HG03280 (cell line): ENCODE data around the gene CALHM3.
A peak's percentile ranks its signal among the peaks of the same experiment; 100 is the strongest.
"Not testable (repeated sequence)": the region's sequence is repeated elsewhere in the genome, so short reads cannot be mapped to it uniquely, and the experiment has no call there.

Experiments
- ATAC-seq: cut with Tn5 transposase; IDR thresholded peaks from one replicate; pipeline ENCODE4 v1.9.1; 2021; ENCODE audit warnings: mild to moderate bottlenecking, moderate library complexity; ENCODE audit not compliant: unreplicated experiment

CALHM3 gene

DNA sequence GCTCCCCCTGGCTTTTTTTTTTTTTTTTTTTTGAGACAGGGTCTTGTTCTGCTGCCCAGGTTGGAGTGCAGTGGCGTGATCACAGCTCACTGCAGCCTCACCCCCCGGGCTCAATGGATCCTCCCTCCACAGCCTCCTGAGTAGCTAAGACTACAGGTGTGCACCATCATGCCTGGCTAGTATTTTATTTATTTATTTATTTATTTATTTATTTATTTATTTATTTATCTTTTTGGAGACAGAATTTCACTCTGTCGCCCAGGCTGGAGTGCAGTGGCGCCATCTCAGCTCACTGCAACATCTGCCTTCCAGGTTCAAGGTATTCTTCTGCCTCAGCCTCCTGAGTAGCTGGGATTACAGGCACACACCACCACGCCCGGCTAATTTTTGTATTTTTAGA is 24.7 kb upstream of the CALHM3 start:
- ATAC-seq = not testable (repeated sequence)

DNA sequence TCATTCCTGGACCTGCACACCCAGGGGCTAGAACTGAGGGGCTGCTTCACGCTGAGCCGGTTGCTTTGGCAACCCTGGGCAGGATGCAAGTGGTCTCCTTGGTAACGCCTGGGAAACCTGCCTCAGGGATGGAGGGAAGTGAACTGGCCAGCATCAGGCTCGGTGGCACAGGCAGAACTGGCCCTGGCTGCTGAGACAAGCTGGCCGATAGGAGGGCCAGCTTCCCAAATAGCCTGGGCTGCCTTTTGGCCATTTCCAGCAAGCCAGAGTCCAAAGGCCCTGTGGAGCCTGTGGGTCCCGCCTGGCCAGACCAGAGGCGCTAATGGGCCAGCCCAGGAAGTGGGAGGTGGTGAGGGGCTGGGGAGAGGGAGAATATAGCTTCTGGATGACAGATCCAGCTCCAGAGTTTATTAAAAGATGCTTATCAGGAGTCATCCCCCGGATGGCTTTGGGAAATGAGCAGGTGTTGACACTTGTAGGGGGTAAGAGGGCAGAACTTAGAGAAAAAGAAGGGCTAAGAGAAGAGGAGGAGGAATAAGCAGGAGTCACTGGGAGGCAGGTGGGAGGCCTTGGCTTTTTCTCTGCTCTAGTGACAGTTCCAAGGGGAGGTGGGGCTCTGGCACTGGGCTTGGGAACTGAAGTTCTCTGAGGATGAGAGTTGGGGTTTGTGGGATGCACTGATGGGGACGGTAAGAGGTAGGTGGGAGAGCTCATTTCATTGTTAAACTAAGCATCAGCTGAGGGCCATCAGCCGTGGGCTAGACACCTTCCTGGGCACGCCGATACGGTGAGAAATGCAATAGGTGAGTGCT is 24.0 kb upstream of the CALHM3 start:
- ATAC-seq = no peak

DNA sequence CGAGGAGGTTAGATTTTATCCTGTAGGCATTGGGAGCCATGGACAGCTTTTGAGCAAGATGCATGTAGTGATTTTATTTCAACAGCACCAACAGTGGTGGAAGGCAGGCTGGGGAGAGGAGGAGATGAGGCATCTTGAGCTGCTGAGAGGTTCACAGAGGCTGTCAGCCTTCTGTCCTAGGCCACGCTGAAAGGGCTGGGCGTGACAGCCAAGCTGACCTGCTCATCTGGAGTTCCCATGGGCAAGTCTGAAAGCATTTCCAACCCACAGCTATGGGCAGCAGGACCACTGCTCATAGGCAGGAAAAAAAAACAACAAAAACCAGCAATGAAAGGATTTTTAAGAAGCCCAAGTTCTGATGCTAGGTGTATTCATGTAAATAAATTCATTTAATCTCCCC is 22.1 kb upstream of the CALHM3 start:
- ATAC-seq = no peak

DNA sequence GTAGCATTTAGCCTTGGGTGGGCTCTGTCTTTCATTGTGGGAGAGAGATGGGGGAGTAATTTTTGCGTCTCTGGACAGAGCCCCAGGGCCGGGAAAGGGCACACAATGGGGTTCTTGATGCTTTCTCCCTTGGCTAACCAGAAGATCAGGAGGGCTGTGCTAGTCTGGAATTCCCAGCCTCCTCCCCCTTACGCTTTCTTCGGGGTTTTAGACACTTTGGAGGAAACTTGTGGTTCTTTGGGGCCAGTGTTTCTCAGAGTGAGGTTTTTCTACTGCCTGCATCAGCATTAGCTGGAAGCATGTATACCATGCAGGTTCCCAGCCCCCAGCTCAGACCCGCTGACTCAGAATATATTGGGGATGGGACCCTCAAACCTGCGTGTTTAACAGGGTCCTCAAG is 21.4 kb upstream of the CALHM3 start:
- no peak for ATAC-seq

DNA sequence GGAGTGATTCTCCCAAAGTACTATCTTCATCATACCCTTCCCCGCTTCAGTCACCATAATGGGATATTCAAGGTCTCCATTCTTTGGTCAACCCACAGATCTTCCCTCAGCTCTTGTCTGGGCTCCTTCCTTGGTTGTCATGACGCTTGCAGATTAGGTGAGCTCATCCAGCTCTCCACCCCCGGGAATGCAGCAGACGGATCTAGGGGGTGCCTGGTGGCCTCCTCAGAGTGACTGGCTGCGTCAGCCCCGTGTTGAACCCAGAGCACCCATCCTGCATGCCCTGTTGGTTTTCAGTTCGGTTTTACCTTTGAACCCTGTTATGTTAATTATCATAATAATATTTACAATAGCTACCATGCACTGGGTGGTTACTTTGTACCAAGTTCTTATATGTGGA is 20.8 kb upstream of the CALHM3 start:
- ATAC-seq = no peak

DNA sequence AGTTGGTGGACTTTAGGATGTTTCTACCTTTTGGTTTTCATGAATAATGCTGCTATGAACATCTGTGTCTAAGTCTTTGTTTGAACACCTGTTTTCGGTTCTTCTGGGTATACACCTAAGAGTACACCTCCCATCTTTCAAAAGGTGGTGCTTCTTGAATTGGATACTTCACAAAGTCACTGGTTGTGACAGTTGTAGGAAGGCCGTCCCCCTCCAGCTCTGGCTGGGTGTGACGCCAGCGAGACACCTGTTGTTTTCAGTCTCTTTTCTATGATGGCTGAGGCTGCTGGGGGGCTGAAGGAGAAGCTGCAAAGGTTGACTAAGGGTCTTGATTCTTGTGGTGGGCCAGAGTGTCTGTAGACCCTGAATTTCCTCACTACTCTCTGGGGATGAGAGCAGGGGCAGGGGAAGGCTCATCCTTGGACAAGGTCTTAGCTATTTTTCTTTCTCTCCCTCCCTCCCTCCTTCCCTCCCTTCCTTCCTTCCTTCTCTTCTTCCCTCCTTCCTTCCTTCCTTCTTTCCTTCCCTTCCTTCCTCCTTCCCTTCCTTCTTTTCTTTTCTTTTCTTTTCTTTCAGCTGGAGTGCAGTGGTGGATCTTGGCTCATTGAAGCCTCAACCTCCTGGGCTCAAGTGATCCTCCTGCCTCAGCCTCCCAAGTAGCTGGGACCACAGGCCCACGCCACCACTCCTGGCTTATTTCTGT is 20.0 kb upstream of the CALHM3 start:
- ATAC-seq = no peak

DNA sequence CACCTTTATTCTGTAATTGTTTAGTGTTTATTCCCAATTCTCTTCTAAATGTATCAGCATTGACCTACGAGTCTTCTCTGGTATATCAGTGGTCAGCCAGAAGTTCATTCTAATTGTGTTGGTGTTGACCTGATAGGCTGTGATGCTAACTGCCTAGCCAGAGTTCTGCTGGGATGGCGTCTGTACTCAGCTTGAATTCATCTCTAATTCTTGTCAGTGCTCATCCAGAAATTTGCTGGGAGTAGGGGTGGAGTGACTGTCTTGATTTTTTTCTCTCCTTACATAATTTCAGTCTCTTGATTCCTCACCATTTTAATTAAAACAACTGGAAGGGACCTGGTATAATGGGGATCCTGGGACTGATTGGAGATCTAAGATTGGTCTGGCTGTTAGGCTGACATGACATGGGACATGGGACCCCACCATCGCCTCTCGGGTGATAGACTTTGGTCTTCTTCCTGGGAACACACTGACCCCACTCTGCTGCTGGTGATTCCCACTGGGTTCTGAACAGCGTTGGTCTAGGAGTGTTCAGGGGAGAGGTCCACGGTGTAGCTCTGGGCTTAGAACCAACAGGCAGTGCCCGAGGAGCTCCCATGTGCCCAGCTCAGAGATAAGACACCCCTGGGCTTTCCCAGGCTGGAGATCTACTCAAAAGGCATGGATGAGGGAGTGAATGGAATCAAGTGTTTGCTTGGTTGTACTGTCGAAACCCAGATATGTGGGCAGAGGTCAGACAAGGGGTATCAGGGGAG is 18.3 kb upstream of the CALHM3 start:
- no peak for ATAC-seq

DNA sequence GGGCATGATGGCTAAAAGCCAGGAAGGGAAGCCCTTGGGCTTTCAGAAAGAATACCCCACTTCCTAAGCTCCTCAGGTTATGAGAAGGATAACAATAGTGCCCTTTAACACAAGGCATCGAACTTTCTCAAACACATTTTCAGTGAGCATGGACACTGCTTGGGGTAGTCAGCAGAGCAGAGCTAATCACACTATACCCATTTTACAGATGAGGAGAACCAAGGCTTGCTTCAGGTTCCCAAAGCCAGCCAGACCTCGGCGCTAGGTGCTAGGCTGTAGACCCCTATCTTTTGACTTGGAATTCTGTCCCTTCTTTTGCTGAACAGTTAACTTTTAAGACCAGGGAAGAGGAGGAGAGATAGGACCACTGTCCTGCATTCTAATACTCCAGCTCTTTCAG is 16.3 kb upstream of the CALHM3 start:
- no peak for ATAC-seq

DNA sequence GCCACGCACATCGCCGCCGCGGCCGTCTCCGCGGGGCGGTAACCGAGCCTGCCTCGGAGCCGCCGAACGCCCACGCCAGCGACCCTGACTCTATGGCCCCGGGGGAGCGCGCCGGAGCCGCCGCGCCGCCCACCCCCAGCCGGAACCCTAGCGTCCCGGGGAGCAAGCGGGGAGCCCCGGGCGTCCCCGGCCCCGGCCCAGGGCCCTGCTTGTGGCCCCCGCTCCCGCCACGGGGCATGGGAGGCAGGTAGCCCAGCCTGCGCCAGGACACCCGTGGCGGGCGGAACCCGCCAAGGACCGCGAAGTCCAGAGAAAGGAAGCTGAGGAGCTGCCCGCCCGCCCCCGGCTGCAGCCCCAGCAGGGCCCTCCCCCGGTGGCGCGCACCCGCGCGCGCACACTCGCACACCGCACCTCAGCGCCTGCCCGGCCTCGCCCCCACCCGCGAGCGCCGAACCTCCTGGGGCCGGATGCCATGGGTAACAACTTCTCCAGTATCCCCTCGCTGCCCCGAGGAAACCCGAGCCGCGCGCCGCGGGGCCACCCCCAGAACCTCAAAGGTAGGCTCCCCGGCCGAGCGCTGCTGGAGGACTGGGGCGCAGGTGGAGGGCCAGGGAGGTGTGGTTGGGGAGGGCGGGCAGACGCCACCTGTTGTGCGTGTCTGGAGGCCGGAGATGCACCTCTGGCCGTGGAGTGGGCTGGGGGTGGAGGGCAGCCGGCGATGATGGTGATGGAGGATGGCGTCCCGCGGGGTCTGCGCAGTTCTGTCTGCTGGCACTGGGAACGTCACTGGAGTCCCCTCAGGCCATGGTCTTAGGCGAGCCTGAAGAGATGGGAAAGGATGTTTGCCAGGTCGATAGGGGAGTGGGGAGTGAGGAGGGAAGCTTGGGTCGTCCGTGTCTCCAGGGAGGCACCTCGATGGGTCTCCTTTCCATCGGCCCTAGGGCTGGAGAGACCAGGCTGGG is 15.2 kb upstream of the CALHM3 start:
- ATAC-seq = no peak

DNA sequence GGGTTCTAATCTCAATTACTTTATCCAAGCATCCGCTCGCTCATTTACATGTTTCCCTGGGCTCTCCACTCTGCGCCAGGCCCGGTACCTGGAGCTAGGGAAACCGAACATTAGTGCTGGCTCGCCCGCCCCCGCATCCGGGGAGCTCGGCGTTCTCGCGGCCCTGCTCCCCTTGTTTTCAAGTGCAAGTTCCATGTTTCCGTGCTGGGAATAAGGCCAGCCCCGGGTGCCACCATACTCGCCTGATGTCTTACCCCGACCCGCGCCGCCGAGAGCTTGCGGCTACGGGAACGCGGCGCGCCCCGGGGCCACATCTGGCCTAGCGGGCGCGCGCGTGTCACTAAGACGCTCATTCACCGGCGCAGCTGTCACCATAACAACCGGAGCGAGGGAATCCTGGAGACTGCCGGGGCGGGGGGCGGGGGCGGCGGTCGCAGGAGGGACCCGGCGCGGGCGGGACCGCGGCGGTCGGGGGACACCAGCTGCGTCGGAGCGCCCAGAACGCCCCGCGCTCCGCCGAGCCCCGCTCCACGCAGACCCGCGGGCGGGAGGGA is 14.4 kb upstream of the CALHM3 start, which contains the start of gene NEURL1:
NEURL1 (plus strand) TSS at position 344 of the 554 bp plus-strand sequence. CDS start 683 bp downstream, outside the sequence.
- no peak for ATAC-seq

DNA sequence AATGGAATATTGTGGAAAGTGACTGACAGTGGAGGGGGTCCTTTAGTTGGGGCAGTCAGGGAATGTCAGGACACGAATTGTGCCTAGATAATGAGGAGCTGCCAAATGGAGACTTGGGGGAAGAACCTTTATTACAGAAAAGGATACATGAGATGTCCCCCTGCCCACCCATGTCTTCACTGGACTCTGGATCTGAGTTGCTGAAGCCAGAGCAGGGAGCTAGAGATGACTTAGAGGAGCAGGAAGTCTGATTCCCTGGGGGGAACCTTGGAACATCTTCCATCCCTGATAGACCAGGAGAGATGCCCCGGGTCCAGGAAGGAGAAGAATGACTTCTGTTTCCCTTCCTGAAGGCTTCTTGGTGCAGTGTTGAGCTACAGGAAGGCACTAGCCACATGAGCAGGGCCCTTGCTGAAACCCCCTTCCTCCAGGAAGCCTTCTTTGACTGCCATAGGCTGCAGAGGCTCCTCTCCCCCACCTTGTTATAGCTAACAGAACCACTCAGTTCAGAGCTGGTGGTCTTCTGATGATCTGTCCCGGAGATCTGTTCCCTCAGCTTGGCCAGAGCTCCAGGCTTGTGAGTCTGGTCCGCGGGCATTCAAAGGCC is 13.7 kb upstream of the CALHM3 start:
- no peak for ATAC-seq

DNA sequence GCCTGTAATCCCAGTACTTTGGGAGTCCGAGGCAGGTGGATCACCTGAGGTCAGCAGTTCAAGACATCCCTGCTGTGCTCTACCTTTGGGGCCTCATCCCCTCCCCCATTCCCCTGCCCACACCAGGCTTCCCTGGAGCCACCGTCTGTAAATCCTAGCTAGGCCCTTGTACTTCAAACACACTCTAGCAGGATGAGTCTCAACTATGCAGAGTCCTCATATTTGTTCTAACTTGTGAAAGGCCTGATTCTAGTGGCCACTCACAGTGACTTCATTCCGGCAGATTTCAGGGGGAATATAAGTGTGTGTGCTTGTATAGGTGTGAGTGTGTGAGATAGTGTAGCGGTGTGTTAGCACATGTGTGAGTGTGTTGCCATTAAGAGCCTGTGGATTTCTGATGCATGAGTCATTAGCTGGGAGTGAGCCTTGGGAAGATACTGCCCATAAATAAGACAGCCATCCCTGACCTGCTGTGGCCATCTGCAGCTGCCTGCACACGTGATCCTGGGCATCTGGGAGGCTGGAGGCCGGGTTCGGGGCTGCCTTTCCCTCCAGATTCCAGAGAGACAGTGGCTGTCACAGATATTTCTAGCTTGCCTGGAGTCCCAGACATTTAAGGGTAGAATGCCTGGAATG is 12.8 kb upstream of the CALHM3 start:
- ATAC-seq = no peak

DNA sequence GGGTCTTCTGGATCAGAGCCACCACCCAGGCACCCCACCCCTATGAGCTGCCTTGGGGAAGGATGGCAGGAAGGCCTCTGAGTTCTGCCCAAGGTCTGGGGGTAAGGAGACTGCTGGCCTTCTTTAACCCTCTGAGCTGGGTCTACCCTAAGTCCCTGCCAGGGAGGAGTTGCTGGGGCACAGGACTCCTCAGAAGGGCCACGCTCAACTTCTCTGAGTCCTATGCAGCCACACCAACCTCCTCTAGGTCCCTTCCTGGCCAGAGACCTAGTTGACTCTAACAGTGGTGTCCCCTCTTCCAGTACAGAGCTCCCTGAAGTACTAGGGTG is 11.9 kb upstream of the CALHM3 start:
- peak; percentile 5 for ATAC-seq

DNA sequence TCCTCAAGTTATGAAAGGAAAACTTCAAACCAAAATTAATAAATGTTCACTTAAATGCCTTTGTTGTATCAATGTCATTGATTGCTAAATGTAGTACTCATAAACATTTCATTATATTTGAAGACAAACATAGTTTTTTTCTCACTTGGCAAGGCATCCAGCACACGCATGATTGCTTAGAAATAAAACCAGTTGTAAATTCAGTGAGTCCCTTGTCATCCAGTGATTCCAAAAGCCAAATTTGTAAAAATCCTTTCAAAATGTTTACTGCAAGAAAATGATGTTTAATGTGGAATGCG is 8.3 kb upstream of the CALHM3 start:
- ATAC-seq = no peak

DNA sequence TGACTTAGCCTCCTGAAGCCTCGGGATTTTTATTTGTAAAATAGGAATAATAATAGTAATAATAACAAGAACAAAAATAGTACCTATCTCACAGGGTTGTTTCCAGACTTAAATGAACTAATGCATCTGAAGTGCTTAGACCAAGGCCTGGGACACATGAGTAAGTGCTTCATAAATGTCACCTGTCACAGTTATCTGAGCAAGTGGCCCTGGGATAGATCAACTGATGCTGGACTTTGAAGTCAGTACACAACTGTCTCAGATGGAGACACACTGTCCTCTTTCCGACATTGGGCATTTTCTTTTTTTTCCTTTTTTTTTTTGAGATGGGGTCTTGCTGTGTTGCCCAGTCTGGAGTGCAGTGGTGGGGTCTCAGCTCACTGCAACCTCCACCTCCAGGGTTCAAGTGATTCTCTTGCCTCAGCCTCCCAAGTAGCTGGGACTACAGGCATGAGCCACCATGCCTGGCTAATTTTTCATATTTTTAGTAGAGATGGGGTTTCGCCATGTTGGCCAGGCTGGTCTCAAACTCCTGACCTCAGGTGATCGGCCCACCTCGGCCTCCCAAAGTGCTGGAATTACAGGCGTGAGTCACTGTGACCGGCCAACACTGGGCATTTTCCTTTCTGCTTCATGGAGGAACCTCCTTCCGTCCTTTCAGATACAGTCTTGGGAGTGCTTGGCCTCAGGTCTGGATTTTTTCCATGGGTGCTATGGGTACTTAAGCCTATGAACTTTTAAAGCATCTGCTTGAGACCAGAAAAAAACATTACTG is 7.8 kb upstream of the CALHM3 start:
- not testable (repeated sequence) for ATAC-seq

DNA sequence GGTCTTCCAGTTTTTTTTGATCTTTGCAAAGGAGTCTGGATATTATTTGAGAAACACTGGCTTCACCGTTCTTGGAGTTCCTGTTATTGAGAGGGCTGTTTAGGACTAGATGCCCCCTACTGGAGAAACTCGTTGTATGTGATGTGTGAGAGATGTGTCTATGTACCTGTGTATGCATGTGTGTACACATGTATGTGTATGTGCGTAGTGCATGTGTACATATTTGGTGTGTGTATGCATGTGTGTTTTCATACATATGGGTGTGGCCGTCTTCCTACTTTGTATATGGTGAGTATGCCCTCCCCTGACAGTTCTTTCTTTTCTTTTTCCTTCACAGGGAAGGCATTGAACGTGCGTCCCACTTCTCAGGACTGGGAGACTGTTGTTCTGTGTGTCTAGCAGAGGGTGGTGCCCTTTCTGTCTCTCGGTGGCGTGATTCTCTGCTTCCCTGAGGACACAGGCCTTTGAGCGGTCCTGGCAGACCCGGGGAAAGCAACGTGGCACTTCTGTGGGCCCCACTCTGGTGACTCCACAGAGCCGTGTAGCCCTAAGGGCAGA is 3.0 kb upstream of the CALHM3 start:
- ATAC-seq = peak; percentile 61

DNA sequence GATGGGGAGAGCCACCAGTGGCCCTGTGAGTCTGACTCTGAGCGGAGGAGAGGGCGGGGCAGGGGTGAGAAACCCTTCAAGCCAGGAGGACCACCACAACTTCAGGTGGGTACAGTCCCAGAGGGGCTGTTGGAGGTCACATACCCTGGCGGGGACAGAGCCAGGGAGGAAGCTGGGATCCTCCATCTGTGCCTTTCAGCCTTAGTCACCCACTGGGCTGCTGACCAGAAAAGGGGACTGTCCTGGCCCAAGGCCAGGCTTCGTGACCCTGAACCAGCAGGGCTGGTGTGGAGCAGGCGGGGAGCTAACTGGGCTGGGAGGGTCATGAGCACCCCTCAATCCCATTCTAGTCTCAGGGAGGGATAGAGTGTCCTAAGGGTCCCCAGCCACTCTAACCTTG is 1.5 kb upstream of the CALHM3 start:
- no peak for ATAC-seq

DNA sequence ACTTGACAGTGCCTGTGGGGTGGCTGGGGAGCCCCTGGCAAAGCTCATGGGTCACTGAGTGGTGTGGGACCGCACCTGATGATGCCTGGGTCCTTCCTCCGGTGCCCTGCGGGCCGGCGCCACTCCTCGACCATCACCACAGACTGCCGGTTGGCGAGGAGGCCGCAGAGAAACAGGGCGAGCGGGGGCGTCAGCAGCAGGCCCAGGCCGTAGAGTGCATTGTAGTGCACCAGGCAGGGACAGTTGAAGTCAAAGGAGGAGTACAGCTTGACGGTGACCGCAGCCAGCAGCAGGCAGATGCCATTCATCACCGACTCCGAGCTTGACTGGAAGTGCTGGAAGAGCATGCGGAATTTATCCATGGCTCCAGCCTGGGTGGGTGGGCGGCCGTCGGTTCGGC is 369 bp downstream of the CALHM3 start:
- no peak for ATAC-seq
